Spleen (tissue), 11 donors: ENCODE results near the gene SORBS1. TPM values are rescaled to one million over a fixed set of nuclear protein-coding genes. Genes with fewer than 3 reads are reported as not detected.

Source experiments
- DNase-seq: peaks from one replicate; pipeline ENCODE4 v3.0.0-alpha.2; 2020
- H3K27ac ChIP-seq, 8 donors: fragments of 200-600 bp; sonication (generic) in 7 of 8; 1 replicate in 4 of 8; 2 replicates in 4 of 8; pipeline versions ENCODE4 v1.5.0 to v1.8.0; 2016 to 2021; ENCODE audit warnings: inconsistent platforms in 4 of 8, mild to moderate bottlenecking in 4 of 8, moderate library complexity in 1 of 8
- H3K27me3 ChIP-seq, 7 donors: fragments of 200-600 bp; sonication (generic) in 6 of 7; replicated peaks in 1 of 7; 1 replicate in 4 of 7; 2 replicates in 3 of 7; pipeline versions ENCODE4 v1.5.0 to v1.8.0; 2016 to 2021; ENCODE audit warnings: inconsistent platforms in 3 of 7, mild to moderate bottlenecking in 1 of 7
- H3K36me3 ChIP-seq, 6 donors: fragments of 200-600 bp; sonication (generic) in 5 of 6; 1 replicate in 4 of 6; 2 replicates in 2 of 6; pipeline versions ENCODE4 v1.5.0 to v1.8.0; 2016 to 2021; ENCODE audit warnings: inconsistent platforms in 2 of 6
- H3K4me1 ChIP-seq, 6 donors: fragments of 200-600 bp; sonication (generic) in 5 of 6; 1 replicate in 3 of 6; 2 replicates in 3 of 6; pipeline versions ENCODE4 v1.5.0 to v1.8.0; 2016 to 2021; ENCODE audit warnings: inconsistent platforms in 3 of 6
- H3K4me3 ChIP-seq, 8 donors: fragments of 200-600 bp; sonication (generic) in 7 of 8; 1 replicate in 4 of 8; 2 replicates in 4 of 8; pipeline versions ENCODE4 v1.5.0 to v1.8.0; 2016 to 2021; ENCODE audit warnings: inconsistent platforms in 4 of 8, mild to moderate bottlenecking in 4 of 8, moderate library complexity in 2 of 8
- H3K9me3 ChIP-seq, 8 donors: fragments of 200-600 bp; sonication (generic) in 7 of 8; 1 replicate in 4 of 8; 2 replicates in 4 of 8; pipeline versions ENCODE4 v1.5.0 to v1.8.0; 2016 to 2021; ENCODE audit warnings: inconsistent platforms in 4 of 8
- CTCF ChIP-seq, 11 experiments: fragments of 200-600 bp in 7 of 11; fragments of 450-650 bp in 4 of 11; sonication (generic) in 4 of 11; IDR thresholded peaks in 8 of 11; conservative IDR thresholded peaks in 3 of 11; 1 replicate in 7 of 11; 2 replicates in 4 of 11; pipeline versions ENCODE4 v1.4.0 to v1.8.0; 2016 to 2021; ENCODE audit warnings: antibody characterized with exemption in 11 of 11, inconsistent platforms in 4 of 11, mild to moderate bottlenecking in 1 of 11
- POLR2A ChIP-seq, 3 donors: fragments of 450-650 bp; IDR thresholded peaks; one replicate each; pipeline ENCODE4 v1.5.1; 2017; ENCODE audit warnings: antibody characterized with exemption in 3 of 3, mild to moderate bottlenecking in 1 of 3
- POLR2AphosphoS5 ChIP-seq, 3 donors: sonication (generic); formaldehyde crosslinking; IDR thresholded peaks; one replicate each; pipeline ENCODE4 v1.5.1; 2017; ENCODE audit warnings: antibody characterized with exemption in 3 of 3
- WGBS, 5 donors: extraction: QIAGEN DNeasy Blood & Tissue Kit in 3 of 5; methylation state at CpG; one replicate each; pipeline versions ENCODE4 v1.1.5 to v1.1.7; 2013 to 2018; 5-methylcytosine and 5-hydroxymethylcytosine counted together
- intact Hi-C: fragments of 100-400 bp; cut with DNase I; formaldehyde crosslinking; loops from one replicate; pipeline ENCODE4 v1.15.0; 2023; ENCODE audit warnings: low total_unique reads
- polyA plus RNA-seq, 3 donors: library from polyadenylated mRNA; stranded (reverse); fragments of 200-250 nt; gene quantifications; one replicate each; pipeline ENCODE4 v1.2.1, GENCODE V29; 2013
- total RNA-seq, 7 donors: library from RNA; depleted of rRNA in 3 of 7; stranded (reverse); fragments of >200 nt in 3 of 7; fragmentation: NEBNext Ultra II Directional in 4 of 7; extraction: Animal tissue kit (Norgen Biotek cat#: 25700) in 4 of 7; gene quantifications; one replicate each; pipeline versions ENCODE4 v1.1.0 to v1.2.1, GENCODE V29; 2016 to 2021
- donor health status: healthy with polysubstance abuse.
- donor health status: DM: no; HTN: no; CAD: no; lungs with moderate emphysema.
- donor health status: DM: no; HTN: no; CAD: no.
- donor health status: Bipolar disorder and iron deficiency.
- donor health status: healthy.
- donor health status: DM: no; HTN: no; CAD: no.
- donor health status: DM: yes; HTN: yes; CAD: no.

Gene SORBS1
- total and polyA plus RNA-seq, 10 donors = 2.8 to 30.8 (median 18.1) TPM

- Histone ChIP-seq H3K27ac (peak overlapping the region in 4 of 8 donors; percentile 6 to 29 (median 14)), H3K4me1 (peaks cover 0 to 12% (median 2%) of the 10 kb centered on the region in 6 donors), H3K36me3 (no peaks in the 10 kb centered on the region), H3K27me3 (no peaks in the 10 kb centered on the region), H3K4me3 (no peak overlapping the region), H3K9me3 (no peaks in the 10 kb centered on the region)
- no peak for TF ChIP-seq POLR2A (IDR thresholded peaks at IDR 0.05)
- TF ChIP-seq POLR2AphosphoS5 (IDR thresholded peaks at IDR 0.05) = peak in 1 of 3 donors; percentile 25
- no peak for TF ChIP-seq CTCF (IDR thresholded peaks at IDR 0.05 in 8 of 11, conservative IDR thresholded peaks at IDR 0.05 in 3 of 11)
- intact Hi-C loops = no loop called here
- DNase-seq = no peak
- WGBS, 5 donors = 17 to 26% (median 23%) methylated on average over 5 of the region's 5 CpGs
Observed at GRCh38 chr10:95467162-95467599, 94.0 kb downstream of the SORBS1 start.

GRCh38 chr10:95466436-95466835, 94.7 kb downstream of the SORBS1 start:
- no peak for DNase-seq
- WGBS, 5 donors = 51 to 62% (median 56%) methylated on average over 3 of the region's 3 CpGs
- Histone ChIP-seq H3K27ac (no peak overlapping the region), H3K4me3 (no peak overlapping the region), H3K9me3 (no peaks in the 10 kb centered on the region), H3K36me3 (no peaks in the 10 kb centered on the region), H3K4me1 (peaks cover 0 to 12% (median 2%) of the 10 kb centered on the region in 6 donors), H3K27me3 (no peaks in the 10 kb centered on the region)
- TF ChIP-seq POLR2A (IDR thresholded peaks at IDR 0.05) (no peak), POLR2AphosphoS5 (IDR thresholded peaks at IDR 0.05) (no peak), CTCF (IDR thresholded peaks at IDR 0.05 in 8 of 11, conservative IDR thresholded peaks at IDR 0.05 in 3 of 11) (no peak)
- intact Hi-C loops = no loop called here

- Histone ChIP-seq H3K9me3 (no peaks in the 10 kb centered on the region), H3K36me3 (no peaks in the 10 kb centered on the region), H3K27ac (no peak overlapping the region), H3K27me3 (no peaks in the 10 kb centered on the region), H3K4me1 (peaks cover 0 to 12% (median 2%) of the 10 kb centered on the region in 6 donors), H3K4me3 (no peak overlapping the region)
- no peak for TF ChIP-seq POLR2AphosphoS5 (IDR thresholded peaks at IDR 0.05)
- no peak for TF ChIP-seq CTCF (IDR thresholded peaks at IDR 0.05 in 8 of 11, conservative IDR thresholded peaks at IDR 0.05 in 3 of 11)
- TF ChIP-seq POLR2A (IDR thresholded peaks at IDR 0.05) = no peak
- no peak for DNase-seq
- 88 to 94% (median 91%) methylated on average over 5 of the region's 5 CpGs for WGBS, 5 donors
- intact Hi-C loops = no loop called here
Observed at GRCh38 chr10:95464280-95464679, 96.9 kb downstream of the SORBS1 start.

- H3K36me3 ChIP-seq = no peaks in the 10 kb centered on the region
- no peak overlapping the region for H3K27ac ChIP-seq
- H3K4me1 ChIP-seq = peaks cover 0 to 12% (median 2%) of the 10 kb centered on the region in 6 donors
- WGBS, 5 donors = 50 to 88% (median 85%) methylated on average over 1 of the region's 1 CpG
- no peak overlapping the region for H3K4me3 ChIP-seq
- intact Hi-C loops = no loop called here
- no peak for TF ChIP-seq POLR2A (IDR thresholded peaks at IDR 0.05)
- no peak for TF ChIP-seq CTCF (IDR thresholded peaks at IDR 0.05 in 8 of 11, conservative IDR thresholded peaks at IDR 0.05 in 3 of 11)
- no peaks in the 10 kb centered on the region for H3K9me3 ChIP-seq
- H3K27me3 ChIP-seq = no peaks in the 10 kb centered on the region
- no peak for DNase-seq
Observed at GRCh38 chr10:95462740-95463667, 98.2 kb downstream of the SORBS1 start.
